Lower leg skin (tissue), 3 donors: ENCODE measurements around the gene OAF.

Source experiments
- POLR2A ChIP-seq, 2 donors: fragments of 450-650 bp; IDR thresholded peaks; one replicate each; pipeline ENCODE4 v1.6.1; 2016 to 2017; ENCODE audit warnings: antibody characterized with exemption in 2 of 2, mild to moderate bottlenecking in 1 of 2, moderate library complexity in 1 of 2
- TF ChIP-seq, protein P1 (sequence below), 3 donors: fragments of 450-650 bp; IDR thresholded peaks; one replicate each; pipeline ENCODE4 v1.5.1; 2016; ENCODE audit warnings: antibody characterized with exemption in 3 of 3, mild to moderate bottlenecking in 3 of 3, moderate library complexity in 2 of 3

- TF ChIP-seq, protein P1, sequence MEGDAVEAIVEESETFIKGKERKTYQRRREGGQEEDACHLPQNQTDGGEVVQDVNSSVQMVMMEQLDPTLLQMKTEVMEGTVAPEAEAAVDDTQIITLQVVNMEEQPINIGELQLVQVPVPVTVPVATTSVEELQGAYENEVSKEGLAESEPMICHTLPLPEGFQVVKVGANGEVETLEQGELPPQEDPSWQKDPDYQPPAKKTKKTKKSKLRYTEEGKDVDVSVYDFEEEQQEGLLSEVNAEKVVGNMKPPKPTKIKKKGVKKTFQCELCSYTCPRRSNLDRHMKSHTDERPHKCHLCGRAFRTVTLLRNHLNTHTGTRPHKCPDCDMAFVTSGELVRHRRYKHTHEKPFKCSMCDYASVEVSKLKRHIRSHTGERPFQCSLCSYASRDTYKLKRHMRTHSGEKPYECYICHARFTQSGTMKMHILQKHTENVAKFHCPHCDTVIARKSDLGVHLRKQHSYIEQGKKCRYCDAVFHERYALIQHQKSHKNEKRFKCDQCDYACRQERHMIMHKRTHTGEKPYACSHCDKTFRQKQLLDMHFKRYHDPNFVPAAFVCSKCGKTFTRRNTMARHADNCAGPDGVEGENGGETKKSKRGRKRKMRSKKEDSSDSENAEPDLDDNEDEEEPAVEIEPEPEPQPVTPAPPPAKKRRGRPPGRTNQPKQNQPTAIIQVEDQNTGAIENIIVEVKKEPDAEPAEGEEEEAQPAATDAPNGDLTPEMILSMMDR (IDR thresholded peaks at IDR 0.05) = no peak
- TF ChIP-seq POLR2A (IDR thresholded peaks at IDR 0.05) = no peak
Observed at GRCh38 chr11:120208777-120209176, 2.1 kb upstream of the OAF start.
